Raji (cell line): ENCODE measurements around the gene BPGM.

Source experiments
- POLR2A ChIP-seq: IDR thresholded peaks from 2 replicates; pipeline ENCODE4 v1.6.1; 2011; ENCODE audit warnings: low read depth, low read length, control low read depth; ENCODE audit not compliant: insufficient read depth

BPGM gene

DNA sequence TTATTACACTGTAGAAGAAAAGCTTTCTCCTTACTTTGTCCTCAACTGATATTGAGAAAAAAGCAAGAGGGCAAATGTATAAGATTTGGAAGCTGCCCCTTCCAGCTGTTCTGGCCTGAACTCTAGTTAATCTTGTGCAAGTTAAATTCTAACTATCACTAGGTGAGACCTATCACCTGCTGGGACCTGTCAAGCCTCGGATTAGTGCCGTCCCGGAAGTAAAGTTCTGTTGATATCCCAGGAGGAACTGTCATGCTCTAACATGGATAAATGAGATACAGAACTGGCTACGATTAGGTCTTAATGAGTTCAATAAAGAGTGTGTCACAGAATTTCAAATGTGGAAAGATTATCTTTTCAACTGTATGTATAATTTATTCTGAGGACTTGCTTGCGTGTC is 1.2 kb upstream of the BPGM start:
- TF ChIP-seq POLR2A, result no peak

- TF ChIP-seq POLR2A, result no peak
Measured at GRCh38 chr7:134645935-134646334, 718 bp upstream of the BPGM start.

- no peak for TF ChIP-seq POLR2A
Measured at GRCh38 chr7:134648456-134648855, 1.8 kb downstream of the BPGM start.

GRCh38 chr7:134649226-134649775 is 2.6 kb downstream of the BPGM start:
- TF ChIP-seq POLR2A, result no peak

GRCh38 chr7:134651991-134652390 is 5.3 kb downstream of the BPGM start:
- no peak for TF ChIP-seq POLR2A

GRCh38 chr7:134654104-134654775 is 7.6 kb downstream of the BPGM start:
- TF ChIP-seq POLR2A, result no peak

DNA sequence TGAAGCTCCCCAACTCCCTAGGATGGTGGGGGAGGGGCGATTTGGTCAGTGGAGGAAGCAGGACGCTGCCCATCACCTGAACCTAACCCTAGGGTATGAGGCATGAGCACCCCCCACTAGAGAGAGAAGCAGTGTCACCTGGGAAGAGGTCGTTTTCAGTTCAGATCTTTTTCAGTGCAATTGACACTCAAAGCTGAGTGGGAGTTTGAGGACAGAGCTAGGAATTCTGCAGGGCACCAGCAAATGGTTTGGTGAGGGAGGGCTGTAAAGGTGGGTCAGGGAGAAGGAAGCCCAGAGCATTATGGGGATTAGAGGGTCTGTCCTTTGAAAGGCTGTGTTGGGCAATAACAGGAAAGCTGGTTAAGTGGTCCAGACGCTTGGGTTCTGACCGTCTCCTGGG is 10.9 kb downstream of the BPGM start:
- no peak for TF ChIP-seq POLR2A

- TF ChIP-seq POLR2A, result no peak
Measured at GRCh38 chr7:134660242-134660785, 13.7 kb downstream of the BPGM start.

DNA sequence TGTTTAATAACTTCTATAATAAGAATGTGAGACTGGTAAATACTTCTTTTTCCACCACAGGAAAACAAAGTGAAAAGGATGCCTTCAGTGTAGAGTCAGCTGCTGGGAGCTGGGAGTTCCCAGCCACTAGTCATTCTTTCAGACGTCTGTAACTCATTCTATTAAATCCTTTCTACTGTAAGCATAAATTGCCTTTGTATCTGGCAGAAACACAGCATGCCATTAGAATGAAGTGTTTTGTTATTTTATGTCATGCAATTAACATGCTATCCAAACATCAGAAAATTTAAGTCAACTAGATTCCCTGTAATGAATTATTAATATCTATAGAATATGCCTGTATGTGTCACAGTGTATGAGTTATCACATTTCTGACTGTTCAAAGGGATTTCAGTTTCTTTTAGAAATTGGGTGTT is 14.3 kb downstream of the BPGM start:
- TF ChIP-seq POLR2A, result no peak

DNA sequence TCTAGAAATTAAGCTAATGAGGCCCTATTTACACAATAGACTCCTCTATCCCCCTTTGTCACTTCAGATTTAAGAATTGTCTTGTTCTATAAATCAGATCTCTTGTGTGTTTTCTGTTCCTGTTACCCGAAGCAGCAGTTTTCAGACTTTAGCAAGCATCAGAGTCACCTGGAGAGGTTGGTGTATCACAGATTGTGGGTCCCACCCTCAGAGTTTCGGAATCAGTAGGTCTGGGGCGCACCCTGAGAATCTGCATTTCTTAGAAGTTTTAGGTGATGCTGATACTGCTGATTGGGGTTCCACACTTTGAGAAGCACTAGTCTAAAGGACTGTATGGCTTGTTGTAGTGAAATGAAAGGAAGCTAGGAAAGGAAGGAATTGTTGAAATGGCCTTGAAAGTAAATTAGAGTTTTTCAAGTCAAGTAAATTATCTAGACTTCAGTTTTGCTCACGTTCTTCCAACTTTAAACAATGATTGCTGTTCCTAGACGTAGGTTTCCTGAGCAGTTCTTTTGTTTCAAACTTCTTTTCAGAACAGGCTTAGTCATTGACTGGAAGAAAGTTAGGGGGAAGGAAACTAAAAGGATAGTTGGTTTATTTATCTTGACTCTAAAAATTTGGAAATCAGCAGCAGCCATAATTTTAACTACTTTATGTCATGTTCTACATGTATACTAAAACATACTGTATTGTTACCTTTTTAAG is 15.7 kb downstream of the BPGM start:
- TF ChIP-seq POLR2A, result no peak

DNA sequence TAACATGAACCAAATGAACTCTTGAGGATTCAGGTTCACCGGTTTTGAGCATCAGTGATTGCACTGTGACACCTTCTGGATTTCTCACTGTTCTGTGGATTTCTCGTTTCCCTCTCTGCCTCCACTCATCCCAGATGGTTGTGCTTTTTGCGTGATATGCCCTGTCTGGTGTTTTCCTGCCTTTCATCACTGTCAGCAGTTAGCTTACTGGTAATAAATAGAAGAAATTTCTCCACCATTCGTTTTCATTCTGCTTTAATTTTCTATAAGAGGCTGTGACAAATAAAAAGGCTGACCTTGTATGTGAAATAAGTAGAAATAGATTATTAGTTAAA is 16.2 kb downstream of the BPGM start:
- no peak for TF ChIP-seq POLR2A

DNA sequence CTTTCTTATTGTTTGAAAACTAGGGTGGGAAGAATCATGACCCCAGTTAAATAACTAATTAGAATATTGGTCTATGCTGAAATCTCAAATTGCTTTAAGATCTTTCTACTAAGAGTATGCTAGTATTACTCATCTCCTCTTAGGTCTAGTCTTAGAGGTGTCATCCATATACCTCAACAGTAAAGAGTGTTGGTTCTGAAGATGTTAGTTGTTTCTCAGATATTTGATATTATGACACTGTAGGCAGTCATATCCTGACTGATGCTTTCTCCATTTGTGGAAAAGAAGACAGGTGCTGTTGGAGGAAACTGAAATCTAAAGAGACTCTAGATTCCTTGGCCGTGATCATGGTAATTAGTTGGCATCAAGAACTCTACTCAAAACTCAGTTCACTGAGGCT is 21.2 kb downstream of the BPGM start:
- no peak for TF ChIP-seq POLR2A

DNA sequence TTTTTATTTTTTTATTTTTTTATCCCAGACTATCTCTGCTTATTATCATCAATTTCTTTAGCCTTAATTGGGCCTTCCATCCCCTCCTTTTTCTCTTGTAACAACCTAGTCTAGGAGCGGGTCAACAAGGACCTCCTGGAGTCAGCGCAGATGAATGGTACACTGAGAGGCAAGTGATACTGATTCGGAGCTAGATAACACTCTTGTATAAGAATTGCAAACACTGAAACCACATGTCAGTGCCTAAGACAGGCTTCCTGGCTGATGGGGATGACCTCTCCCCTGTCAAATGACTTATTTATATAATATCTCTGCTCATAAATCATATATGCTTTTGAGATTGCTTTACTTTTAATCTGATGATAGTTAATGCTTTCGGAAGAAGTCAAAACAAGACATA is 22.7 kb downstream of the BPGM start:
- no peak for TF ChIP-seq POLR2A

DNA sequence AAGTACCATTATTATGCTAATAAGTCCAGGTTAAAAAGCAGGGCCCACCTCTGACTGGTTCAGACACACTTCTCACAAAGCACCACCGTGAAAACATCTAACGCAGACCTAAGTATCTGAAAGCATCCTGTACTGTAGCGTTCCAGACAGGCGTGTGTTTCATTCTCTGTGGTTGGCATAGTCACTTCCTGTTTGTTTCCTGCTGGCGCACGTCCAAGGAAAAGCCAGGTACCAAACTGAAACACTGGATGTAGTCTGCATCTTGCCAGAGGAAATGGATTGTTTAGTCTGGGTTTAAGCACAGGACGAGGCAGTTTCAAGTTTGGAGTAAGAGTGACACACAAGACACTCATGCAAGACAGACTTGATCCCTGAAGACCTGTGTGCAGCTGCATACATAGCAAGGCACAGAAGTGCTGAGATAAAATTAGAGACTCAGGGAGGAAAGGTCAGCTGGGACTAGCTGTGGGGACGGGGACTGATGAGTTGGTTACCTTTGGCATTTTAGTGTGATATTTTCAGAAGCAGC is 23.3 kb downstream of the BPGM start:
- TF ChIP-seq POLR2A, result no peak

DNA sequence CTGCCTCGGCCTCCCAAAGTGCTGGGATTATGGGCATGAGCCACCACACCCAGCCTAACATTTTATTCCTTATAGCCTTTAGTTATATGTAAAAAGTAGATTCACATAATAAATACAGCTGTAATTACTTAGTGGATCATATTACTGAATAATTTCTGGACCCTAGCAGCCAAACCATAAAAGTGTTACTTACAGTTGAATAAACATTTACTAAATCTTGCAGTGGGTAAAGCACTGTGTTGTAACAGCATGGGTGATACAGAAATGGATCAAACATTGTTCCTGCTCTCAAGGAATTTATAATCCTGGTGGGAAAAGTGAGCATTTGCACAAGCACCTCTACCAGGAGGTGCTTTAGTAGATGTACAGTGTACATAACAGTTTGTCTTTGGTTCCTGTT is 25.0 kb downstream of the BPGM start:
- TF ChIP-seq POLR2A, result no peak

GRCh38 chr7:134674424-134674823 is 27.8 kb downstream of the BPGM start:
- no peak for TF ChIP-seq POLR2A

DNA sequence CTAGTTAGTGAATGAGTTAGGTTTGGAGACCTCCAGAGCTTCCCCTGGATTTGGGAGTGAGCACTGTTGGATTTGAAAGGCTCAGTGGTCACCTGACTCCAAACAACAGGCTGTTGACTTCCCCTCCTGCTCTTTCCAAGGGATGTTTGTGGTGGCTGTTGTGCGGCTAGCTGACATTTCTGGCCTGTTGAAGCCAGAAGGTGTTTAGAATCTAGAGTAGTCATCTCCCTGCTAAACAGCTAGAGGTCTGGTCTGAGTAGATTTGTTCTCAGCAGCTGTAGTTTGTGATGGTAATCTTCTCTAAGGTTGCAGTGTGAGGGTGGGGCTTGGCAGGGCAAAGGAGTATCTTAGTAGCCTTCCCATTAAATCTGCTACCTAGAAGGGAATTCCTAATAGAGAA is 30.1 kb downstream of the BPGM start:
- no peak for TF ChIP-seq POLR2A

DNA sequence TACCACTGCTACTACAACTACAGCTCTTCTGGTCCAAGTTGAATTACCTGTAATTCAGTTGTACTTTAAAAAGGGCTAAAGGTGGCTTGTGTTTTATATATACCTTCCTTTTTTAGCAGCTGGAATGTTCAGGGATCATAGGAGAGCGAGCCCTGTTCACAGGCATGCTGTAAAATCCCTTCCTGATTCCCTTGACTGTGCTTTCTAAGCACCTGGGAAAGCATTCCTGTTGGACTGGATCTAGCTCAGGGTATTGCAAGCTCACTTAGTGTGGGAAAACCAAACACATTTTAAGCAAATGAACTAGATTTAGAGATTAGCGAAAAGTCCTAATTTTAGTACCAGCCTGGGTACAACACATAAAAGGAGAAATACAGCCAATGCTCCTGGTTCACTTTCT is 31.5 kb downstream of the BPGM start:
- TF ChIP-seq POLR2A, result no peak
